Activated naive CD4-positive, alpha-beta T cell treated with anti-CD3 and anti-CD28 coated beads, Interleukin-2, amount 10 ng/mL, durations not matched to agents 7 days and 5 days (primary cell): ENCODE results near the gene KCNAB1.

Experiments used
- CTCF ChIA-PET: fragments of 350-600 bp; sonication (Branson Sonifier 250); formaldehyde crosslinking; loops from one replicate; lab custom pipeline; 2021; ENCODE audit warnings: antibody characterized with exemption; lab: Charles Lee
- DNase-seq: peaks from one replicate; pipeline ENCODE4 v3.0.0-alpha.2; 2020
- H3K27ac Mint-ChIP-seq: one replicate; pipeline ENCODE4 v1.8.0; 2021; ENCODE audit warnings: mild to moderate bottlenecking, moderate library complexity, mixed read lengths
- H3K27me3 Mint-ChIP-seq: one replicate; pipeline ENCODE4 v1.8.0; 2021; ENCODE audit warnings: mild to moderate bottlenecking, mixed read lengths
- H3K36me3 Mint-ChIP-seq: one replicate; pipeline ENCODE4 v1.8.0; 2021; ENCODE audit warnings: mixed read lengths
- H3K4me1 Mint-ChIP-seq: one replicate; pipeline ENCODE4 v1.8.0; 2021; ENCODE audit warnings: mixed read lengths
- H3K4me3 Mint-ChIP-seq: one replicate; pipeline ENCODE4 v1.8.0; 2021; ENCODE audit warnings: mild to moderate bottlenecking, moderate library complexity, mixed read lengths
- H3K9me3 Mint-ChIP-seq: one replicate; pipeline ENCODE4 v1.8.0; 2021; ENCODE audit warnings: mixed read lengths

The KCNAB1 gene

DNA sequence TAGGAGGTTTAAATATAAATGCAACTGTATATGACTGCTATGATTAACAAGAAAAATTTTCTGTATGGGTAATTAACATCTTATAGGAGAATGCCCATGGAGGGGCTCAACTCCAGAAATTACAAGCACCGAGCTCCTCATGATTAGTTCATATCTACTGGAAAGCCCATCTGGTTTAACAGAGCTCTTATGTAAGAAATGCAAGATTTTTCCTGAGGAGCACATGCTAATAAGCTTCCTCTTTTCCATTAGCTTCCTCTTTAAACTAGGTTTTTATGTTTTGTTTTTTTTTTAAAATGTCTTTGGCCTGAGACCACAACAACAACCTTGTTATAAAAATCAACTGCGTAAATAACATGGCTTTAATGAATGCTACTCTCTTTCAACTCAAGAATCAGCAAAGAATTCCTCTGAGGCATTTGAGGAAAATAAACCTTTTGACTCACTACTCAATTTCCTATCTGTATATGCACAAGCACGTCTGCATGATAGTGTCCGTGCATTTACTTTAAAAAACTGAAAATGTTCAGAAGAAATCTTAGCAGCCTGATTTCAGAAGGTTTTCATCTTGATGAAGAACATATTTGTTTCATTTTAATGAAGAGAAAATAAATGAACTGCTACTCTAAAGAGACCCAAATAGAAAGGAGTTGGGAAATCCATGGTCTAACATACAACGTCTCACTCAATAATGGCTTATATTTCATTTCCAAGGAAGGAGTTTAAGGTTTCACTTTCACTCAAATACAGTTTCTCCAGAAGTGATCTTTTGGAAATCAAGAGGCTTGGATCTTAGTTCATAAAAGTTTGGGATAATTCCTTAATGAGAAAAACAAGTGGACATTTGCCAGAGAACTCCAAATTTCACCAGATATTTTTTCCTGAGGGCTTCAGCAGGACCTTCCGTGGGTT, 180.8 kb downstream of the KCNAB1 start:
- Mint-ChIP-seq H3K27ac (no peak overlapping the region), H3K4me3 (no peak overlapping the region), H3K4me1 (no peaks in the 10 kb centered on the region), H3K27me3 (peaks cover 5% of the 10 kb centered on the region), H3K9me3 (no peaks in the 10 kb centered on the region), H3K36me3 (no peaks in the 10 kb centered on the region)
- CTCF ChIA-PET: no interaction called here
- DNase-seq: no peak

GRCh38 chr3:156303001-156303707, 182.8 kb downstream of the KCNAB1 start:
- CTCF ChIA-PET: no interaction called here
- Mint-ChIP-seq H3K27me3 (peaks cover 13% of the 10 kb centered on the region), H3K4me3 (no peak overlapping the region), H3K36me3 (no peaks in the 10 kb centered on the region), H3K27ac (no peak overlapping the region), H3K9me3 (no peaks in the 10 kb centered on the region), H3K4me1 (no peaks in the 10 kb centered on the region)
- no peak for DNase-seq

DNA sequence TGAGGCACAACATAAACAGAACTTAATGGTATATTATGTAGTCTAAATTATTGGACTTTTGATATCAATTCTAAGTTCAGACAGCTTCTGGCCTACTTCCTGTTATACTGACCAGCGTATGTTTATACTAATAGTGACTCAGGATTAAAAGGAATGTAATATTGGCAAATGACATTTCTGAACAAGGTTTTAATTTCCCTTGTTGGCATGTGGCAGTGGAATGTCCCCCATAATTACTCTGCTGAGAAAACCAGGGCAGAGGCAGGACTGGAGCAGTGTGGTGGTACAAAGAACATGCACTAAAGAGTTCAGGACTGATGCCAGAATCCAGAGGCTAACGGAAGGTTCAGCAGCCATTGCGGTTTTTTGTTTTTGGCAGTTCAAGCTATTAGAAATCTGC, 184.0 kb downstream of the KCNAB1 start:
- Mint-ChIP-seq H3K36me3 (no peaks in the 10 kb centered on the region), H3K27me3 (peaks cover 13% of the 10 kb centered on the region), H3K27ac (no peak overlapping the region), H3K4me3 (no peak overlapping the region), H3K4me1 (no peaks in the 10 kb centered on the region), H3K9me3 (no peaks in the 10 kb centered on the region)
- CTCF ChIA-PET: no interaction called here
- DNase-seq: no peak

- no peaks in the 10 kb centered on the region for H3K4me1 Mint-ChIP-seq
These were observed 185.3 kb downstream of the KCNAB1 start for GRCh38 chr3:156305672-156306071.

GRCh38 chr3:156307704-156308103, 187.3 kb downstream of the KCNAB1 start:
- H3K4me1 Mint-ChIP-seq: no peaks in the 10 kb centered on the region
- no peaks in the 10 kb centered on the region for H3K9me3 Mint-ChIP-seq
- DNase-seq: no peak
- H3K27ac Mint-ChIP-seq: no peak overlapping the region
- CTCF ChIA-PET: no interaction called here
- no peak overlapping the region for H3K4me3 Mint-ChIP-seq
- H3K36me3 Mint-ChIP-seq: no peaks in the 10 kb centered on the region
- H3K27me3 Mint-ChIP-seq: peaks cover 13% of the 10 kb centered on the region

More at GRCh38 chr3:156305672-156306071, 185.3 kb downstream of the KCNAB1 start:
- CTCF ChIA-PET: interaction anchor here (0.6 kb wide), 1 partner anchor 91 kb away, joined by 3 read pairs; no protein-coding TSS in a partner anchor
- Mint-ChIP-seq H3K9me3 (no peaks in the 10 kb centered on the region), H3K36me3 (no peaks in the 10 kb centered on the region), H3K27ac (no peak overlapping the region), H3K27me3 (peaks cover 13% of the 10 kb centered on the region), H3K4me3 (no peak overlapping the region)
- no peak for DNase-seq

DNA sequence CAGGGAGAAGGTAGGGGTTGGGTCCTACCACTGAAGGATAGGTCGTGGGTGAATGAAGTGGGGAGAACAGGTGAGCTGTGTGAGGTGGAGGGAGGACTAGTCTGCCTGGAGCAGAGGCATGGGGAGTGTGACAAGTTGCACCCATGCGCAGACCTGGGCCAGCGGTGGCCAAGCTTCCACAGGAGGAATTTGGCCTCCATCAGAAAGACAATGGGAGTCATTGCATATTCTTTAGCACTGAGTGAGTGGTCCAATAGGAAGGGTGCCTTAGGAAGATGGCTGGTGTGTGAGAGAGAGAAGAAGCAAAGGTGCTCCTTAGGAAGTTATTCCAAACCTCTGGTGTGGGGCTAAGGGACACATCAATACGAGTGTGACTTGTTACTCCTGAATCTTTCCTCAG, 191.1 kb downstream of the KCNAB1 start:
- H3K4me3 Mint-ChIP-seq: no peak overlapping the region
- no peaks in the 10 kb centered on the region for H3K4me1 Mint-ChIP-seq
- no peak overlapping the region for H3K27ac Mint-ChIP-seq
- no peak for DNase-seq
- H3K27me3 Mint-ChIP-seq: peaks cover 12% of the 10 kb centered on the region
- no peaks in the 10 kb centered on the region for H3K36me3 Mint-ChIP-seq
- no peaks in the 10 kb centered on the region for H3K9me3 Mint-ChIP-seq
- CTCF ChIA-PET: no interaction called here

GRCh38 chr3:156311930-156312329, 191.6 kb downstream of the KCNAB1 start:
- no peak for DNase-seq
- CTCF ChIA-PET: no interaction called here
- Mint-ChIP-seq H3K27ac (no peak overlapping the region), H3K36me3 (no peaks in the 10 kb centered on the region), H3K9me3 (no peaks in the 10 kb centered on the region), H3K4me1 (no peaks in the 10 kb centered on the region), H3K27me3 (peaks cover 7% of the 10 kb centered on the region), H3K4me3 (no peak overlapping the region)

DNA sequence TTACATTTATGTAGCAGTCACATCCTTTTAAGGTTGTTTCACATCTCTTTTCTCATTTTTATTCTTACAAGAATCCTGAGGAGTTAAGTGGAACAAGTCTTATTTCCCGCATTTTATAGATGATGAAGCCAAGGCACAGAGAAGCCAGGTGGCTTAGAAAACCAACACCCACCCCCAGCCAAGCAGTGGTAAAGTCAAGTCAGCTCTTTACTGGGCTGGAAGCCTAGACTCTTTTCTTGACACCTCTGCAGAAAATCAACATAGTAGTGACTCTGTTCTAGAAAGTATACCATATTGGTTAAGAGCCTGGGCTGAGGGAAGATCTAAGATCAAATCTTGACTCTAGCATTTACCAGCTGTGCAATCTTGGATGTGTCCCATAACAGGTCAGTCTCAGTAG, 195.7 kb downstream of the KCNAB1 start:
- peaks cover 6% of the 10 kb centered on the region for H3K27me3 Mint-ChIP-seq

GRCh38 chr3:156317462-156318074, 197.2 kb downstream of the KCNAB1 start:
- no peaks in the 10 kb centered on the region for H3K9me3 Mint-ChIP-seq
- no peaks in the 10 kb centered on the region for H3K36me3 Mint-ChIP-seq
- no peak overlapping the region for H3K4me3 Mint-ChIP-seq
- H3K27ac Mint-ChIP-seq: no peak overlapping the region
- no peaks in the 10 kb centered on the region for H3K4me1 Mint-ChIP-seq
- H3K27me3 Mint-ChIP-seq: peaks cover 3% of the 10 kb centered on the region
- CTCF ChIA-PET: no interaction called here
- no peak for DNase-seq

More for the DNA sequence above, 195.7 kb downstream of the KCNAB1 start:
- H3K36me3 Mint-ChIP-seq: no peaks in the 10 kb centered on the region
- H3K4me1 Mint-ChIP-seq: no peaks in the 10 kb centered on the region
- CTCF ChIA-PET: no interaction called here
- no peak for DNase-seq
- H3K4me3 Mint-ChIP-seq: no peak overlapping the region
- H3K9me3 Mint-ChIP-seq: no peaks in the 10 kb centered on the region
- H3K27ac Mint-ChIP-seq: no peak overlapping the region

DNA sequence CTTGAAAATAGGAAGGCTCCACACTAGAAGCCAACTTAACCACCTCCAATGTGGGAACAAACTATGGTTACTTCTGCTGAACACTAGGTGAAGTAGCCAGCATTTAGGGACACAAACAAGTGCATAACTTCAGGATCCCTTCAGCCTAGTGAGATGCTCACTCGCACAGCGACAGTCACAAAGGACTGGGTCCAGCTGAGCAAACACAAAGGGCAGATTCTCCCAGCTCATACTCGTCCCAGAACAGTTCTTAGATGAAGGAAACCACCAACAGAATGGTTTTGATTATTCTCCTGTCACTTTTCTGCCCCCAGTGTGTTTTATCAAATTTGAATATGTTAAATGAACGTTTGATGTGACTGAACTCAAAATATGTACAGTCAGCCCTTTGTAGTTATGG, 201.6 kb downstream of the KCNAB1 start:
- no peaks in the 10 kb centered on the region for H3K36me3 Mint-ChIP-seq
- DNase-seq: no peak
- no peak overlapping the region for H3K4me3 Mint-ChIP-seq
- no peak overlapping the region for H3K27ac Mint-ChIP-seq
- no peaks in the 10 kb centered on the region for H3K9me3 Mint-ChIP-seq
- CTCF ChIA-PET: no interaction called here
- no peaks in the 10 kb centered on the region for H3K4me1 Mint-ChIP-seq
- H3K27me3 Mint-ChIP-seq: peaks cover 3% of the 10 kb centered on the region

DNA sequence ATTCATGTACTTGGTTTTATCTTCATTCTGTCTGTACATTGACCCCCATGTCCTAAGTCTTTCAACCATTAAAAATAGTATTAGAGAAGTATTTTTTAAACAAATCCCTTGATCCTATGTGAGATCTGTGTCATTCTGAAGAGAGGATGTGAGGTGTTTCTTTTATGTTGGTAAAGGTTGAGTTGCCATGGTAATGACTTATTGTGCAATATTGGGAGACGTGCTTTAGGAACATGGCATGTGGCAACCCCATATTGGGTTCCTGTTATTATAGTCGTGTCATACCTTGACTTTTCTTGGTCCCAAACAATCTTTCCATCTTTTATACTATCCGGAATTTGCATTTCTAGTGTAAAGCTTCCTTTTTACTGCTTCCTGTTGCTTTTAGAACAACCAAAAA, 203.1 kb downstream of the KCNAB1 start:
- DNase-seq: no peak
- no peak overlapping the region for H3K4me3 Mint-ChIP-seq
- peaks cover 3% of the 10 kb centered on the region for H3K27me3 Mint-ChIP-seq
- no peaks in the 10 kb centered on the region for H3K36me3 Mint-ChIP-seq
- no peaks in the 10 kb centered on the region for H3K4me1 Mint-ChIP-seq
- H3K27ac Mint-ChIP-seq: no peak overlapping the region
- CTCF ChIA-PET: no interaction called here
- H3K9me3 Mint-ChIP-seq: no peaks in the 10 kb centered on the region

DNA sequence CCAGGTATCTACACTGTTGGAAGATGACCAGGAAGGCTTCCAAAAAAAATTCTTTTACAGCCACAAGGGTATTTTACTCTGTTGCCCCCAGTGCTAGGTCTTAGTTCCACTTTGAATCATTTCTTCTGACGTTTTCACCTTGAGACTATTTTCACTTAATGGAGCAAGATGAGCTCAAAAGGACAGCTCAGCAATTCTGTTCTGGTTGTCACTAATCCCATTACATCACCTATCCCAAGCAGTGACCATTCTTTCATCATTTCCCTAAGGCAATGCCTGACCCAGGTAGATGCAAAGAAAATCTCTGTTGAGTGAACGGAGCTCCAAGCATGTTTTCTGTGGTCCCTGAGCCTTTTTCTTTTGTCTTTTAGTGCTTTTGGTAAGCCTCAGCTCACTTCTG, 210.0 kb downstream of the KCNAB1 start:
- Mint-ChIP-seq H3K4me1 (no peaks in the 10 kb centered on the region), H3K9me3 (no peaks in the 10 kb centered on the region), H3K27ac (no peak overlapping the region), H3K27me3 (peaks cover 17% of the 10 kb centered on the region), H3K4me3 (no peak overlapping the region), H3K36me3 (no peaks in the 10 kb centered on the region)
- CTCF ChIA-PET: no interaction called here
- no peak for DNase-seq

- Mint-ChIP-seq H3K36me3 (no peaks in the 10 kb centered on the region), H3K27ac (no peak overlapping the region), H3K27me3 (peaks cover 19% of the 10 kb centered on the region), H3K4me3 (no peak overlapping the region), H3K9me3 (no peaks in the 10 kb centered on the region), H3K4me1 (no peaks in the 10 kb centered on the region)
- CTCF ChIA-PET: interaction anchor here (0.9 kb wide), 1 partner anchor 182 kb away, joined by 3 read pairs; no protein-coding TSS in a partner anchor
- no peak for DNase-seq
These were observed 211.9 kb downstream of the KCNAB1 start for GRCh38 chr3:156332304-156332703.

GRCh38 chr3:156334841-156335545, 214.6 kb downstream of the KCNAB1 start:
- H3K27ac Mint-ChIP-seq: no peak overlapping the region
- H3K4me1 Mint-ChIP-seq: no peaks in the 10 kb centered on the region
- no peaks in the 10 kb centered on the region for H3K36me3 Mint-ChIP-seq
- no peak overlapping the region for H3K4me3 Mint-ChIP-seq
- no peak for DNase-seq
- H3K27me3 Mint-ChIP-seq: peaks cover 15% of the 10 kb centered on the region
- CTCF ChIA-PET: no interaction called here
- no peaks in the 10 kb centered on the region for H3K9me3 Mint-ChIP-seq
